B cell (primary cell): Measurements from ENCODE around the gene KLHL22. TPM values are rescaled to one million over a fixed set of nuclear protein-coding genes. Genes with fewer than 3 reads are reported as not detected.

ENCODE experiments used
- ATAC-seq: fragments of 200-7000 bp; cut with Tn5 transposase; one replicate; pipeline ENCODE4 v1.10.0; 2021; ENCODE audit warnings: low read depth, mild to moderate bottlenecking, moderate number of reproducible peaks, moderate library complexity
- CTCF ChIA-PET: fragments of 350-600 bp; sonication (Branson Sonifier 250); formaldehyde crosslinking; loops from one replicate; lab custom pipeline; 2021; ENCODE audit warnings: antibody characterized with exemption, inconsistent platforms; lab: Charles Lee
- POLR2A ChIA-PET: fragments of 350-600 bp; sonication (Branson Sonifier 250); formaldehyde crosslinking; loops from one replicate; lab custom pipeline; 2021; ENCODE audit warnings: antibody characterized with exemption; lab: Charles Lee
- DNase-seq: peaks from one replicate; pipeline ENCODE4 v3.0.0; 2013
- H2AFZ ChIP-seq: 2 replicates; pipeline ENCODE4 v1.6.1; 2012; ENCODE audit warnings: mild to moderate bottlenecking, low read depth, low read length; ENCODE audit not compliant: insufficient read depth, poor library complexity, severe bottlenecking
- H3K27ac ChIP-seq, 2 donors: 1 replicate in 1 of 2; 2 replicates in 1 of 2; pipeline ENCODE4 v1.5.1; 2012 to 2013; ENCODE audit warnings: low read length in 2 of 2, mild to moderate bottlenecking in 2 of 2, moderate library complexity in 1 of 2
- H3K27me3 ChIP-seq, 4 experiments: fragments of 200-600 bp in 1 of 4; sonication (generic) in 1 of 4; replicated peaks in 1 of 4; 1 replicate in 2 of 4; 2 replicates in 2 of 4; pipeline versions ENCODE4 v1.6.1 to v1.7.0; 2013 to 2016; ENCODE audit warnings: low read length in 3 of 4, mild to moderate bottlenecking in 2 of 4, mixed read lengths in 1 of 4, moderate library complexity in 1 of 4; ENCODE audit not compliant: insufficient read depth in 4 of 4, control insufficient read depth in 3 of 4; ENCODE audit errors: control extremely low read depth in 1 of 4
- H3K36me3 ChIP-seq, 2 experiments: replicated peaks in 1 of 2; 1 replicate in 1 of 2; 2 replicates in 1 of 2; pipeline versions ENCODE4 v1.6.1 to v1.7.1; 2013; ENCODE audit warnings: low read length in 1 of 2; ENCODE audit not compliant: insufficient read depth in 2 of 2, control insufficient read depth in 1 of 2; ENCODE audit errors: control extremely low read depth in 1 of 2, extremely low read depth in 1 of 2
- H3K4me1 ChIP-seq, 2 donors: fragments of 200-600 bp in 1 of 2; sonication (generic) in 1 of 2; 1 replicate in 1 of 2; 2 replicates in 1 of 2; pipeline versions ENCODE4 v1.5.1 to v1.6.1; 2013 to 2017; ENCODE audit warnings: low read length in 2 of 2; ENCODE audit not compliant: control insufficient read depth in 2 of 2, insufficient read depth in 2 of 2
- H3K4me2 ChIP-seq: replicated peaks from 2 replicates; pipeline ENCODE3; 2012; ENCODE audit warnings: mild to moderate bottlenecking, low read depth, low read length; ENCODE audit not compliant: poor library complexity, severe bottlenecking
- H3K4me3 ChIP-seq, 5 experiments: fragments of 200-600 bp in 1 of 5; sonication (generic) in 1 of 5; 1 replicate in 3 of 5; 2 replicates in 2 of 5; pipeline versions ENCODE4 v1.5.1 to v1.7.0; 2011 to 2016; ENCODE audit warnings: low read length in 4 of 5, mild to moderate bottlenecking in 4 of 5, low read depth in 2 of 5, control low read depth in 1 of 5, moderate library complexity in 1 of 5; ENCODE audit not compliant: insufficient read depth in 1 of 5; ENCODE audit errors: control extremely low read depth in 1 of 5, extremely low read depth in 1 of 5
- H3K79me2 ChIP-seq: fragments of 200-600 bp; sonication (generic); one replicate; pipeline ENCODE4 v1.6.0; 2016; ENCODE audit warnings: low read length; ENCODE audit not compliant: control insufficient read depth, insufficient read depth
- H3K9ac ChIP-seq: fragments of 200-600 bp; sonication (generic); 2 replicates; pipeline ENCODE4 v1.6.1; 2017; ENCODE audit warnings: mild to moderate bottlenecking, low read length, moderate library complexity
- H3K9me3 ChIP-seq, 3 donors: one replicate each; pipeline versions ENCODE4 v1.6.1 to v1.7.1; 2013; ENCODE audit warnings: low read length in 2 of 3; ENCODE audit not compliant: control insufficient read depth in 2 of 3, insufficient read depth in 1 of 3; ENCODE audit errors: control extremely low read depth in 1 of 3
- H4K20me1 ChIP-seq: 2 replicates; pipeline ENCODE4 v1.6.0; 2012; ENCODE audit warnings: mild to moderate bottlenecking, low read length; ENCODE audit not compliant: insufficient read depth, control insufficient read depth, poor library complexity, severe bottlenecking
- H3K27ac Mint-ChIP-seq: one replicate; pipeline ENCODE4 v1.8.0; 2021; ENCODE audit warnings: mixed read lengths
- H3K27me3 Mint-ChIP-seq: one replicate; pipeline ENCODE4 v1.8.0; 2021; ENCODE audit warnings: mixed read lengths
- H3K4me1 Mint-ChIP-seq: one replicate; pipeline ENCODE4 v1.8.0; 2021; ENCODE audit warnings: mixed read lengths
- H3K4me3 Mint-ChIP-seq: one replicate; pipeline ENCODE4 v1.8.0; 2021; ENCODE audit warnings: mixed read lengths
- H3K9me3 Mint-ChIP-seq: one replicate; pipeline ENCODE4 v1.8.0; 2022; ENCODE audit warnings: mixed read lengths; ENCODE audit not compliant: insufficient read depth
- CTCF ChIP-seq: fragments of 200-600 bp; IDR thresholded peaks from one replicate; pipeline ENCODE4 v1.8.0; 2022; ENCODE audit warnings: antibody characterized with exemption, mild to moderate bottlenecking
- EZH2 ChIP-seq: IDR thresholded peaks from 2 replicates; pipeline ENCODE4 v1.6.1; 2012; ENCODE audit warnings: borderline replicate concordance, low read depth, mild to moderate bottlenecking, moderate library complexity, low read length; ENCODE audit not compliant: insufficient read depth, poor library complexity, severe bottlenecking
- WGBS: methylation state at CpG from one replicate; pipeline ENCODE4 v1.1.5; 2013; ENCODE audit warnings: missing lambda C conversion rate; ENCODE audit not compliant: insufficient coverage; 5-methylcytosine and 5-hydroxymethylcytosine counted together
- intact Hi-C: fragments of 100-400 bp; cut with micrococcal nuclease; formaldehyde crosslinking; loops from one replicate; pipeline ENCODE4 v1.10.0; 2022
- polyA plus RNA-seq: library from polyadenylated mRNA; depleted of rRNA; stranded (reverse); fragments of >200 nt; gene quantifications from 2 replicates; pipeline ENCODE4 v1.2.3, GENCODE V29; 2012
- total RNA-seq, 2 donors: library from RNA; stranded (reverse); fragments of 120-200 nt in 1 of 2; gene quantifications; 1 replicate in 1 of 2; 2 replicates in 1 of 2; pipeline versions ENCODE4 v1.2.3 to v1.2.4, GENCODE V29; 2013 to 2022

KLHL22 gene
- total and polyA plus RNA-seq, 2 donors (not counting 1 experiment from before 2014, with no cell fraction given) = 37.0 to 45.6 TPM

GRCh38 chr22:20400606-20401375 is 94.8 kb downstream of the KLHL22 start:
- DNase-seq (no peak), ATAC-seq (no peak)
- Histone ChIP-seq H2AFZ (no peak overlapping the region), H3K4me3 (no peak overlapping the region), H3K9ac (no peak overlapping the region), H3K36me3 (peaks cover 0 to 13% of the 10 kb centered on the region in 2 experiments), H3K4me2 (no peak overlapping the region), H3K27ac (no peak overlapping the region), H3K79me2 (peaks cover 18% of the 10 kb centered on the region), H4K20me1 (no peaks in the 10 kb centered on the region), H3K9me3 (no peaks in the 10 kb centered on the region), H3K4me1 (peaks cover 0 to 6% of the 10 kb centered on the region in 2 donors), H3K27me3 (no peaks in the 10 kb centered on the region)
- Mint-ChIP-seq H3K9me3 (no peaks in the 10 kb centered on the region), H3K4me1 (peaks cover 12% of the 10 kb centered on the region), H3K27ac (no peak overlapping the region), H3K4me3 (no peak overlapping the region), H3K27me3 (no peaks in the 10 kb centered on the region)
- POLR2A ChIA-PET = no interaction called here
- 87% methylated on average over 11 of the region's 15 CpGs for WGBS
- TF ChIP-seq EZH2 (no peak), CTCF (no peak)
- intact Hi-C loops = no loop called here
- CTCF ChIA-PET = interaction anchor here (1.6 kb wide), 1 partner anchor 17 kb away, joined by 3 read pairs; no protein-coding TSS in a partner anchor
